Ishikawa (cell line): ENCODE measurements around the gene RETREG1.

ENCODE experiments used
- CREB1 ChIP-seq: IDR thresholded peaks from 2 replicates; pipeline ENCODE4 v1.6.1; 2012; ENCODE audit warnings: low read depth
- REST ChIP-seq: IDR thresholded peaks from 2 replicates; pipeline ENCODE4 v1.6.1; 2012; ENCODE audit warnings: low read depth, mild to moderate bottlenecking
- TCF12 ChIP-seq: IDR thresholded peaks from 2 replicates; pipeline ENCODE4 v1.6.1; 2012; ENCODE audit warnings: low read depth
- USF1 ChIP-seq: IDR thresholded peaks from 2 replicates; pipeline ENCODE4 v1.6.1; 2012

- TF ChIP-seq CREB1 (no peak), REST (no peak), TCF12 (no peak), USF1 (no peak)
These were observed 98.2 kb downstream of the RETREG1 start for GRCh38 chr5:16518606-16519005.
